ENCODE results near the gene FARSB. TPM values are rescaled to one million over a fixed set of nuclear protein-coding genes. Genes with fewer than 3 reads are reported as not detected.

Gene FARSB
- total and polyA plus RNA-seq, 2 donors (not counting 1 experiment from before 2014, with no cell fraction given), result 9.4 to 34.8 TPM

DNA sequence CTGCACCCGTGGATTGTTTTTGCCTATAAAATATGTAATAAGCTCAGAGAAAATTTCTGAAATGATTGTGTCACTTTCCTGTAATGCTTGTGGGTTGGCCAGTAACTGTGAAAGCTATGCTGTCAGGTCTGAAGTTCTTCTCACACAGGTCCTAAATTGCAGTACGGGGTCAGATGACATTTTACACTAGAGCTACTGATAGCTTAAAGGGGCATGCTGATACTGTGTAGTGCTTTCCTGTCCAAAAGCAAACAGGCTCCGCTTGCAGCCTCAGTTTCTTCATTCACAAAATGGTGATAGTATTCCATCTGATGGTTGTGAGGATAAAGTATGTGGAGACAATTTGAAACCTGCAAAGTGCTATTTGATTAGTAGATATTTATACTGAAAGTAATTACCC is 7.6 kb upstream of the FARSB start:
- no peak for TF ChIP-seq EZH2 (IDR thresholded peaks at IDR 0.05; ENCODE audit: low read length, missing control alignments)
- TF ChIP-seq, protein P1, sequence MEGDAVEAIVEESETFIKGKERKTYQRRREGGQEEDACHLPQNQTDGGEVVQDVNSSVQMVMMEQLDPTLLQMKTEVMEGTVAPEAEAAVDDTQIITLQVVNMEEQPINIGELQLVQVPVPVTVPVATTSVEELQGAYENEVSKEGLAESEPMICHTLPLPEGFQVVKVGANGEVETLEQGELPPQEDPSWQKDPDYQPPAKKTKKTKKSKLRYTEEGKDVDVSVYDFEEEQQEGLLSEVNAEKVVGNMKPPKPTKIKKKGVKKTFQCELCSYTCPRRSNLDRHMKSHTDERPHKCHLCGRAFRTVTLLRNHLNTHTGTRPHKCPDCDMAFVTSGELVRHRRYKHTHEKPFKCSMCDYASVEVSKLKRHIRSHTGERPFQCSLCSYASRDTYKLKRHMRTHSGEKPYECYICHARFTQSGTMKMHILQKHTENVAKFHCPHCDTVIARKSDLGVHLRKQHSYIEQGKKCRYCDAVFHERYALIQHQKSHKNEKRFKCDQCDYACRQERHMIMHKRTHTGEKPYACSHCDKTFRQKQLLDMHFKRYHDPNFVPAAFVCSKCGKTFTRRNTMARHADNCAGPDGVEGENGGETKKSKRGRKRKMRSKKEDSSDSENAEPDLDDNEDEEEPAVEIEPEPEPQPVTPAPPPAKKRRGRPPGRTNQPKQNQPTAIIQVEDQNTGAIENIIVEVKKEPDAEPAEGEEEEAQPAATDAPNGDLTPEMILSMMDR (conservative IDR thresholded peaks at IDR 0.05 in 1 of 2, IDR thresholded peaks at IDR 0.05 in 1 of 2; ENCODE audit: low read depth in 1 of 2, low read length in 2 of 2), result no peak
- no peaks in the 10 kb centered on the region for H3K4me1 ChIP-seq (ENCODE audit: control insufficient read depth, extremely low read depth, insufficient read depth, low read length)
- H4K20me1 ChIP-seq (ENCODE audit: control insufficient read depth, extremely low read depth, insufficient read depth, low read length), result no peaks in the 10 kb centered on the region
- H3K27me3 ChIP-seq (ENCODE audit: control insufficient read depth, insufficient read depth, low read length), result peaks cover 5% of the 10 kb centered on the region
- no peaks in the 10 kb centered on the region for H3K36me3 ChIP-seq (ENCODE audit: control insufficient read depth, insufficient read depth, low read length)
- no peak overlapping the region for H3K27ac ChIP-seq (ENCODE audit: insufficient read depth, low read length)
- H2AFZ ChIP-seq (ENCODE audit: low read length), result no peak overlapping the region
- no peaks in the 10 kb centered on the region for H3K9me3 ChIP-seq (ENCODE audit: control insufficient read depth, insufficient read depth, low read depth, low read length)
- no peak for DNase-seq (ENCODE audit: low read depth in 2 of 2)
- no peak overlapping the region for H3K9ac ChIP-seq (ENCODE audit: insufficient read depth, low read length)
- no peaks in the 10 kb centered on the region for H3K79me2 ChIP-seq (ENCODE audit: control insufficient read depth, insufficient read depth, low read length)
- no peak overlapping the region for H3K4me2 ChIP-seq (ENCODE audit: extremely low read depth, insufficient read depth, low read length)
- no peak overlapping the region for H3K4me3 ChIP-seq (replicated peaks in 1 of 4; ENCODE audit: control extremely low read depth in 1 of 4, insufficient read depth in 1 of 4, low read depth in 3 of 4, low read length in 4 of 4)

GRCh38 chr2:222656526-222657446 is 894 bp upstream of the FARSB start:
- Histone ChIP-seq H3K4me3 (replicated peaks in 1 of 4; ENCODE audit: control extremely low read depth in 1 of 4, insufficient read depth in 1 of 4, low read depth in 3 of 4, low read length in 4 of 4) (peak overlapping the region; percentile 93 to 99 (median 98)), H3K27me3 (ENCODE audit: control insufficient read depth, insufficient read depth, low read length) (no peaks in the 10 kb centered on the region), H3K9me3 (ENCODE audit: control insufficient read depth, insufficient read depth, low read depth, low read length) (no peaks in the 10 kb centered on the region), H3K4me2 (ENCODE audit: extremely low read depth, insufficient read depth, low read length) (peak overlapping the region; percentile 97), H2AFZ (ENCODE audit: low read length) (peak overlapping the region; percentile 83), H3K9ac (ENCODE audit: insufficient read depth, low read length) (peak overlapping the region; percentile 98), H3K36me3 (ENCODE audit: control insufficient read depth, insufficient read depth, low read length) (no peaks in the 10 kb centered on the region), H3K27ac (ENCODE audit: insufficient read depth, low read length) (peak overlapping the region; percentile 99), H3K4me1 (ENCODE audit: control insufficient read depth, extremely low read depth, insufficient read depth, low read length) (no peaks in the 10 kb centered on the region), H3K79me2 (ENCODE audit: control insufficient read depth, insufficient read depth, low read length) (peaks cover 38% of the 10 kb centered on the region), H4K20me1 (ENCODE audit: control insufficient read depth, extremely low read depth, insufficient read depth, low read length) (no peaks in the 10 kb centered on the region)
- TF ChIP-seq EZH2 (IDR thresholded peaks at IDR 0.05; ENCODE audit: low read length, missing control alignments), result no peak
- DNase-seq (ENCODE audit: low read depth in 2 of 2), result peak in 1 of 2 donors; percentile 8

- Histone ChIP-seq H3K4me1 (ENCODE audit: control insufficient read depth, extremely low read depth, insufficient read depth, low read length) (no peaks in the 10 kb centered on the region), H3K27ac (ENCODE audit: insufficient read depth, low read length) (no peak overlapping the region), H3K79me2 (ENCODE audit: control insufficient read depth, insufficient read depth, low read length) (peaks cover 64% of the 10 kb centered on the region), H4K20me1 (ENCODE audit: control insufficient read depth, extremely low read depth, insufficient read depth, low read length) (no peaks in the 10 kb centered on the region), H3K4me2 (ENCODE audit: extremely low read depth, insufficient read depth, low read length) (no peak overlapping the region), H3K36me3 (ENCODE audit: control insufficient read depth, insufficient read depth, low read length) (no peaks in the 10 kb centered on the region), H3K27me3 (ENCODE audit: control insufficient read depth, insufficient read depth, low read length) (no peaks in the 10 kb centered on the region), H3K9ac (ENCODE audit: insufficient read depth, low read length) (no peak overlapping the region), H3K4me3 (replicated peaks in 1 of 4; ENCODE audit: control extremely low read depth in 1 of 4, insufficient read depth in 1 of 4, low read depth in 3 of 4, low read length in 4 of 4) (no peak overlapping the region), H3K9me3 (ENCODE audit: control insufficient read depth, insufficient read depth, low read depth, low read length) (no peaks in the 10 kb centered on the region), H2AFZ (ENCODE audit: low read length) (no peak overlapping the region)
- no peak for TF ChIP-seq EZH2 (IDR thresholded peaks at IDR 0.05; ENCODE audit: low read length, missing control alignments)
- TF ChIP-seq, protein P1 (conservative IDR thresholded peaks at IDR 0.05 in 1 of 2, IDR thresholded peaks at IDR 0.05 in 1 of 2; ENCODE audit: low read depth in 1 of 2, low read length in 2 of 2), result no peak
- no peak for DNase-seq (ENCODE audit: low read depth in 2 of 2)
Observed at GRCh38 chr2:222653280-222653679, 2.6 kb downstream of the FARSB start.

Measured in fibroblast of lung (primary cell).